Fibroblast of lung (primary cell): ENCODE data around the gene IL17REL.

Experiments used
- CTCF ChIP-seq, 2 donors: IDR thresholded peaks in 1 of 2; conservative IDR thresholded peaks in 1 of 2; 1 replicate in 1 of 2; 2 replicates in 1 of 2; pipeline ENCODE4 v1.5.1; 2011 to 2012; ENCODE audit warnings: low read length in 2 of 2, control low read depth in 1 of 2, inconsistent platforms in 1 of 2, low read depth in 1 of 2, mild to moderate bottlenecking in 1 of 2
- EZH2 ChIP-seq: IDR thresholded peaks from 2 replicates; pipeline ENCODE4 v1.5.1; 2012; ENCODE audit warnings: low read length, control low read depth, mild to moderate bottlenecking; ENCODE audit errors: missing control alignments

DNA sequence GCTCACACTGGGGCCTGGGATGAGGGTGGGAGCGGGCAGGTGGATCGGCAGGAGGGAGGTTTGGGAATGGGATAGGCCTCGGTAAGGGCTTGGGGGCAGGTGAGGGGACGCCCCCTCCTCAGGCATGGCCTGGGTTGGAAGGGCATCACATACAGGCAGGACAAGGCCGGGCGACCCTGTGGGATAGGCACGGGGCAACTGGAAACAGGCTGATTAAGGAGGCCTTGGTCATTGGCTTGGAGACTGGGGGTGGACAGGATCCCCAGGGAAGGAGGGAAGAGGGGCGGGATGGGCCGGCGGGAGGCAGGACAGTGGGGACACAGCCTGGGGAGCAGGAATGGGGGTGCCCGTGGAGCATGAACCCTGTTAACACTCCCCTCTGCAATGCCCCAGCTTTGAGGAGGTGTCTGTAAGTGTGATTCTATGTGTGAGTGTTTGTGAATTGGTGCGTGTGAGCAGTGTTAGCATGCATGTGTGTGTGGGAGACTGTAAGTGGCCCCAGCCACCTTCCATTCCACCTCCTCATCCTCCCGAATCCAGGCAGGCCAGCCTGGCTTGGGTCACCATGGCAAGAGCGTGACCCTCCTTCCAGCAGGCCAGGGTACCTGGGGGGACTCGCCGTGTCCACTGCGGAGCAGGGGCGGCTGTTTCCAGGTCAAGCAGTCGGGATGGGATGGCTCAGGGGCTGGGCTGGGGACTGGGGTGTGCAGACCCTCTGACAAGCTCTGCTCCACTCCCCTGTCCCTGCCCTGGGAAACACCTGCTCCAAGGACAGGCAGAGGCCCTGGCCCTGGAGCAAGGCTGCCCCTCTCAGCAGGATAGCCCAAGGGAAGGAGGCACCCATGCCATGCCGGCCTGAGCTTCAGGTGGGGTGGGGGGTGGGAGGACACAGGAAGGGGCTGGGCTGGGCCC lies 55.4 kb downstream of the IL17REL start:
- TF ChIP-seq EZH2 = no peak
- TF ChIP-seq CTCF (conservative IDR thresholded peaks at IDR 0.05 in 1 of 2, IDR thresholded peaks at IDR 0.05 in 1 of 2; ENCODE audit: low read depth in 1 of 2, low read length in 2 of 2) = no peak
